K562 (cell line): ENCODE measurements around the gene SNX30. TPM values are rescaled to one million over a fixed set of nuclear protein-coding genes. Genes with fewer than 3 reads are reported as not detected.

Experiments used
- ATAC-seq: fragments of 200-7000 bp; cut with Tn5 transposase; 3 replicates; pipeline ENCODE4 v1.9.1; 2020; ENCODE audit warnings: moderate library complexity
- BruUV-seq: library from RNA; stranded (reverse); fragments of 400-500 nt; replicated peaks from 2 replicates; lab custom pipeline; 2021; lab: Mats Ljungman, UMichigan
- CTCF ChIA-PET: fragments of 300-600 bp; formaldehyde crosslinking; extraction: SDS; loops from one replicate; lab custom pipeline; 2021; ENCODE audit warnings: low intra/inter-chr PET ratio; lab: Yijun Ruan, JAX
- POLR2A ChIA-PET: fragments of 300-600, 350-650 bp; sonication (Branson Sonifier 250); formaldehyde crosslinking; extraction: SDS; loops from one replicate; lab custom pipeline; 2021; ENCODE audit warnings: antibody characterized with exemption, inconsistent platforms; lab: Yijun Ruan, JAX
- DNase-seq, 4 experiments: peaks; one replicate each; pipeline versions ENCODE4 v3.0.0 to v3.0.0-alpha.2; 2011 to 2018; ENCODE audit warnings: low spot score in 3 of 4, mixed read lengths in 3 of 4; ENCODE audit errors: extremely low read depth in 1 of 4
- FAIRE-seq: peaks from 2 replicates; lab custom pipeline; 2011; peaks lifted over from hg19 to GRCh38; lab: Jason Lieb, UNC
- H2AFZ ChIP-seq: 2 replicates; pipeline ENCODE4 v1.6.0; 2011; ENCODE audit warnings: low read depth, low read length, control low read depth, inconsistent platforms
- H3K27ac ChIP-seq: fragments of 200-600 bp; 3 replicates; pipeline ENCODE4 v1.8.0; 2011; ENCODE audit warnings: low read depth, mild to moderate bottlenecking, control low read depth, inconsistent platforms, low read length, moderate library complexity, mixed read lengths; ENCODE audit errors: extremely low read depth
- H3K27me3 ChIP-seq, 2 experiments: fragments of 300-600 bp in 1 of 2; 2 replicates in 1 of 2; 3 replicates in 1 of 2; pipeline versions ENCODE4 v1.6.0 to v1.8.0; 2011; ENCODE audit warnings: inconsistent platforms in 2 of 2, low read length in 2 of 2, mild to moderate bottlenecking in 1 of 2, mixed read lengths in 1 of 2, moderate library complexity in 1 of 2; ENCODE audit not compliant: control insufficient read depth in 2 of 2, insufficient read depth in 2 of 2
- H3K36me3 ChIP-seq: fragments of 300-600 bp; 3 replicates; pipeline ENCODE4 v1.8.0; 2011; ENCODE audit warnings: mild to moderate bottlenecking, low read length, inconsistent platforms; ENCODE audit not compliant: control insufficient read depth, insufficient read depth
- H3K4me1 ChIP-seq, 2 experiments: fragments of 200-600 bp in 1 of 2; replicated peaks in 1 of 2; 2 replicates in 1 of 2; 3 replicates in 1 of 2; pipeline versions ENCODE4 v1.5.1 to v1.8.0; 2011; ENCODE audit warnings: inconsistent platforms in 2 of 2, low read length in 2 of 2, mild to moderate bottlenecking in 1 of 2, mixed read lengths in 1 of 2, moderate library complexity in 1 of 2; ENCODE audit not compliant: control insufficient read depth in 2 of 2, insufficient read depth in 2 of 2
- H3K4me2 ChIP-seq: 2 replicates; pipeline ENCODE4 v1.6.1; 2011; ENCODE audit warnings: low read length, control low read depth, inconsistent platforms, mixed read lengths; ENCODE audit not compliant: insufficient read depth
- H3K4me3 ChIP-seq: fragments of 200-600 bp; sonication (generic), shearing (Covaris generic); 2 replicates; pipeline ENCODE4 v1.5.1; 2016; ENCODE audit warnings: control low read depth, inconsistent platforms
- H3K79me2 ChIP-seq: fragments of 200-600 bp; 3 replicates; pipeline ENCODE4 v1.8.0; 2011; ENCODE audit warnings: low read length, inconsistent platforms; ENCODE audit not compliant: control insufficient read depth, insufficient read depth
- H3K9ac ChIP-seq, 2 experiments: 2 replicates each; pipeline versions ENCODE4 v1.6.0 to v1.6.1; 2011; ENCODE audit warnings: low read depth in 2 of 2, low read length in 2 of 2, control low read depth in 1 of 2, inconsistent platforms in 1 of 2, mild to moderate bottlenecking in 1 of 2, mixed read lengths in 1 of 2; ENCODE audit not compliant: insufficient read depth in 1 of 2
- H3K9me1 ChIP-seq: one replicate; pipeline ENCODE4 v1.6.0; 2011; ENCODE audit warnings: inconsistent platforms, mild to moderate bottlenecking, low read length, moderate library complexity; ENCODE audit not compliant: control insufficient read depth, insufficient read depth
- H3K9me3 ChIP-seq: replicated peaks from 2 replicates; pipeline ENCODE4 v1.5.1; 2011; ENCODE audit warnings: low read depth, low read length, inconsistent platforms; ENCODE audit not compliant: control insufficient read depth, insufficient read depth
- H4K20me1 ChIP-seq: replicated peaks from 2 replicates; pipeline ENCODE4 v1.6.1; 2011; ENCODE audit warnings: low read length, inconsistent platforms, mixed read lengths; ENCODE audit not compliant: control insufficient read depth, insufficient read depth
- EGR1 ChIP-seq: fragments of 450-650 bp; conservative IDR thresholded peaks from 2 replicates; pipeline ENCODE4 v1.6.1; 2017; ENCODE audit warnings: mild to moderate bottlenecking
- MTA2 ChIP-seq: fragments of 450-650 bp; IDR thresholded peaks from 2 replicates; pipeline ENCODE4 v1.6.1; 2016; ENCODE audit warnings: low read depth
- WGBS: fragments of 100-300 bp; shearing (Covaris generic); methylation state at CpG from one replicate; pipeline ENCODE4 v1.1.6; 2016; ENCODE audit warnings: low coverage, mixed read lengths; ENCODE audit not compliant: insufficient coverage; ENCODE audit errors: missing lambda C conversion rate; 5-methylcytosine and 5-hydroxymethylcytosine counted together
- in situ Hi-C: fragments of 300-500 bp; cut with MboI; formaldehyde crosslinking; loops from 4 replicates; pipeline ENCODE4 v1.15.0; 2018; ENCODE audit warnings: inconsistent platforms, mixed read lengths
- intact Hi-C: fragments of 100-400 bp; cut with micrococcal nuclease; formaldehyde crosslinking; loops from 2 replicates; pipeline ENCODE4 v1.14.2; 2022
- polyA plus RNA-seq, 8 experiments: library from polyadenylated mRNA; depleted of rRNA in 4 of 8; stranded (reverse) in 5 of 8; unstranded in 3 of 8; fragments of >200 nt; fragmentation: Nextera tagmentation in 2 of 8; fragmentation: Illumina TruSeq in 1 of 8; extraction: Ambion mirVana in 2 of 8; extraction: Trizol in 1 of 8; gene quantifications; 2 replicates each; pipeline versions ENCODE4 v1.2.1 to v1.2.3, GENCODE V29; 2011 to 2014; ENCODE audit warnings: inconsistent platforms in 1 of 8, missing spikeins in 1 of 8
- total RNA-seq, 7 experiments: library from RNA; depleted of rRNA in 6 of 7; stranded (reverse); fragments of >200 nt in 6 of 7; fragmentation: Illumina TruSeq in 2 of 7; extraction: Trizol in 2 of 7; gene quantifications; 2 replicates each; pipeline versions ENCODE4 v1.2.1 to v1.2.3, GENCODE V29; 2011 to 2021; ENCODE audit warnings: low replicate concordance in 1 of 7
- TF ChIP-seq, protein P1 (sequence below): fragments of 250-450 bp; sonication (Bioruptor Pico); IDR thresholded peaks from 2 replicates; pipeline ENCODE4 v1.8.0; 2021; ENCODE audit warnings: moderate library complexity, mild to moderate bottlenecking, inconsistent platforms

SNX30 gene
- total and polyA plus RNA-seq, 9 of the 15 experiments (the other 6 are each of a cell fraction or from before 2014, with no cell fraction given): 0.76 to 5.9 (median 3.3) TPM

DNA sequence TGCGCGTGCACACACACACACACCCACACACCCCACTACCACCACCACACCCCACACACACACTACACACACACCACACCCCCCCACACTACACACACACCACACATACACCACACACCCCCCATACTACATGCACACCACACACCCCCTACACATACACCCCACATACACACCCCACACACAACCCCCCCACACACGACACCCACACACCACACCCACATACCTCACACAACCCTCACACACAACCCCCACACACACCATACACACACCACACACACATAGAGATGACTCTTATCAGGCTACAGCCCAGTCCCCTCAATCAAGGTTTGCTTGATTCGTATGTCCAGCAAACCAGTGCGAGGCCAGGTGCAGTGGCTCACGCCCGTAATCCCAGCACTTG is 114.4 kb downstream of the SNX30 start:
- no peak overlapping the region for H3K4me3 ChIP-seq
- no peaks in the 10 kb centered on the region for H3K9me3 ChIP-seq
- no TSS peak for BruUV-seq
- in situ Hi-C loops: no loop called here
- H3K27ac ChIP-seq: no peak overlapping the region
- H4K20me1 ChIP-seq: no peaks in the 10 kb centered on the region
- POLR2A ChIA-PET: no interaction called here
- H2AFZ ChIP-seq: no peak overlapping the region
- H3K36me3 ChIP-seq: no peaks in the 10 kb centered on the region
- no peak for TF ChIP-seq MTA2
- TF ChIP-seq, protein P1, sequence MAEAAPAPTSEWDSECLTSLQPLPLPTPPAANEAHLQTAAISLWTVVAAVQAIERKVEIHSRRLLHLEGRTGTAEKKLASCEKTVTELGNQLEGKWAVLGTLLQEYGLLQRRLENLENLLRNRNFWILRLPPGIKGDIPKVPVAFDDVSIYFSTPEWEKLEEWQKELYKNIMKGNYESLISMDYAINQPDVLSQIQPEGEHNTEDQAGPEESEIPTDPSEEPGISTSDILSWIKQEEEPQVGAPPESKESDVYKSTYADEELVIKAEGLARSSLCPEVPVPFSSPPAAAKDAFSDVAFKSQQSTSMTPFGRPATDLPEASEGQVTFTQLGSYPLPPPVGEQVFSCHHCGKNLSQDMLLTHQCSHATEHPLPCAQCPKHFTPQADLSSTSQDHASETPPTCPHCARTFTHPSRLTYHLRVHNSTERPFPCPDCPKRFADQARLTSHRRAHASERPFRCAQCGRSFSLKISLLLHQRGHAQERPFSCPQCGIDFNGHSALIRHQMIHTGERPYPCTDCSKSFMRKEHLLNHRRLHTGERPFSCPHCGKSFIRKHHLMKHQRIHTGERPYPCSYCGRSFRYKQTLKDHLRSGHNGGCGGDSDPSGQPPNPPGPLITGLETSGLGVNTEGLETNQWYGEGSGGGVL: no peak
- TF ChIP-seq EGR1: peak; percentile 34
- CTCF ChIA-PET: no interaction called here
- DNase-seq (no peak), ATAC-seq (no peak), FAIRE-seq (no peak)
- H3K9me1 ChIP-seq: no peaks in the 10 kb centered on the region
- H3K4me2 ChIP-seq: no peak overlapping the region
- H3K4me1 ChIP-seq: peaks cover 10 to 17% of the 10 kb centered on the region in 2 experiments; a peak in 4 of 5 replicates
- H3K79me2 ChIP-seq: no peaks in the 10 kb centered on the region
- intact Hi-C loops: no loop called here
- 85% methylated on average over 5 of the region's 7 CpGs for WGBS
- no peaks in the 10 kb centered on the region for H3K27me3 ChIP-seq
- no peak overlapping the region for H3K9ac ChIP-seq
